Adipose tissue (tissue), 3 donors: ENCODE results near the gene LRRC70. TPM values are rescaled to one million over a fixed set of nuclear protein-coding genes. Genes with fewer than 3 reads are reported as not detected.
"Not testable (repeated sequence)": the region's sequence is repeated elsewhere in the genome, so short reads cannot be mapped to it uniquely, and the experiment has no call there.

Experiments used
- H3K27ac ChIP-seq: one replicate; pipeline ENCODE4 v1.5.1; 2013; ENCODE audit warnings: low read depth, low read length
- WGBS, 3 donors: extraction: QIAGEN DNeasy Blood & Tissue Kit; methylation state at CpG; one replicate each; pipeline ENCODE4 v1.1.7; 2013; 5-methylcytosine and 5-hydroxymethylcytosine counted together
- polyA plus RNA-seq, 3 donors: library from polyadenylated mRNA; stranded (reverse); fragments of 200-250 nt; gene quantifications; one replicate each; pipeline ENCODE4 v1.2.3, GENCODE V29; 2013
- donor health status: healthy with polysubstance abuse.
- donor health status: Bipolar disorder and iron deficiency.
- donor health status: healthy.

Gene LRRC70
- polyA plus RNA-seq, 3 donors: 1.0 to 14.7 (median 6.1) TPM

GRCh38 chr5:62594364-62594984 lies 15.9 kb downstream of the LRRC70 start:
- 88 to 93% (median 92%) methylated on average over 3 of the region's 3 CpGs for WGBS, 3 donors

GRCh38 chr5:62596096-62596495 lies 17.5 kb downstream of the LRRC70 start:
- WGBS, 3 donors: 83 to 95% (median 91%) methylated on average over 1 of the region's 1 CpG
- H3K27ac ChIP-seq: no peak overlapping the region

More at GRCh38 chr5:62594364-62594984, 15.9 kb downstream of the LRRC70 start:
- no peak overlapping the region for H3K27ac ChIP-seq

- 95 to 100% (median 97%) methylated on average over 1 of the region's 1 CpG for WGBS, 3 donors
- no peak overlapping the region for H3K27ac ChIP-seq
These were observed 18.1 kb downstream of the LRRC70 start for GRCh38 chr5:62596691-62597090.

- WGBS, 3 donors: 75 to 80% (median 79%) methylated on average over 2 of the region's 2 CpGs
- H3K27ac ChIP-seq: no peak overlapping the region
These were observed 18.7 kb downstream of the LRRC70 start for GRCh38 chr5:62597314-62597713.

- 26 to 82% (median 65%) methylated on average over 3 of the region's 3 CpGs for WGBS, 3 donors
- no peak overlapping the region for H3K27ac ChIP-seq
These were observed 22.1 kb downstream of the LRRC70 start for GRCh38 chr5:62600560-62601252.

- WGBS, 3 donors: 98 to 99% (median 99%) methylated on average over 5 of the region's 5 CpGs
- no peak overlapping the region for H3K27ac ChIP-seq
These were observed 25.3 kb downstream of the LRRC70 start for GRCh38 chr5:62603934-62604333.

- H3K27ac ChIP-seq: no peak overlapping the region
- WGBS, 3 donors: 90 to 93% (median 91%) methylated on average over 4 of the region's 4 CpGs
These were observed 27.0 kb downstream of the LRRC70 start for GRCh38 chr5:62605638-62606037.

GRCh38 chr5:62606878-62607277 lies 28.3 kb downstream of the LRRC70 start:
- 74 to 88% (median 79%) methylated on average over 1 of the region's 1 CpG for WGBS, 3 donors
- H3K27ac ChIP-seq: no peak overlapping the region

GRCh38 chr5:62607615-62608014 lies 29.0 kb downstream of the LRRC70 start:
- H3K27ac ChIP-seq: no peak overlapping the region
- 96 to 97% (median 97%) methylated on average over 4 of the region's 4 CpGs for WGBS, 3 donors

- H3K27ac ChIP-seq: no peak overlapping the region
- WGBS, 3 donors: 88 to 93% (median 91%) methylated on average over 7 of the region's 7 CpGs
These were observed 30.2 kb downstream of the LRRC70 start for GRCh38 chr5:62608529-62609511.

- H3K27ac ChIP-seq: no peak overlapping the region
- WGBS, 3 donors: 93 to 99% (median 94%) methylated on average over 8 of the region's 8 CpGs
These were observed 35.7 kb downstream of the LRRC70 start for GRCh38 chr5:62614355-62614754.

GRCh38 chr5:62616615-62617277 lies 38.1 kb downstream of the LRRC70 start:
- no peak overlapping the region for H3K27ac ChIP-seq
- 97 to 98% (median 98%) methylated on average over 2 of the region's 2 CpGs for WGBS, 3 donors

- H3K27ac ChIP-seq: no peak overlapping the region
These were observed 39.3 kb downstream of the LRRC70 start for GRCh38 chr5:62617943-62618342.

GRCh38 chr5:62620761-62621160 lies 42.1 kb downstream of the LRRC70 start:
- no peak overlapping the region for H3K27ac ChIP-seq
- WGBS, 3 donors: 89 to 94% (median 91%) methylated on average over 5 of the region's 5 CpGs

- H3K27ac ChIP-seq: no peak overlapping the region
- 83 to 88% (median 88%) methylated on average over 6 of the region's 6 CpGs for WGBS, 3 donors
These were observed 42.7 kb downstream of the LRRC70 start for GRCh38 chr5:62621280-62621679.

GRCh38 chr5:62623271-62623670 lies 44.7 kb downstream of the LRRC70 start:
- WGBS, 3 donors: 88 to 94% (median 89%) methylated on average over 1 of the region's 1 CpG
- H3K27ac ChIP-seq: no peak overlapping the region

- WGBS, 3 donors: 95 to 98% (median 97%) methylated on average over 7 of the region's 7 CpGs
- not testable (repeated sequence) for H3K27ac ChIP-seq
These were observed 45.8 kb downstream of the LRRC70 start for GRCh38 chr5:62624436-62624835.

- WGBS, 3 donors: 83 to 90% (median 90%) methylated on average over 2 of the region's 2 CpGs
- no peak overlapping the region for H3K27ac ChIP-seq
These were observed 47.9 kb downstream of the LRRC70 start for GRCh38 chr5:62626534-62626933.
